ENCODE measurements around the gene SDCCAG8.

SDCCAG8 gene

GRCh38 chr1:243473227-243474135 is 217.6 kb downstream of the SDCCAG8 start:
- ChIA-PET POLR2A (no interaction called here), CTCF (no interaction called here)
- Histone ChIP-seq H3K4me3 (ENCODE audit: low read depth, low read length) (no peak overlapping the region), H3K9me3 (ENCODE audit: control insufficient read depth, insufficient read depth, low read depth, low read length) (no peaks in the 10 kb centered on the region), H3K36me3 (ENCODE audit: control insufficient read depth in 2 of 2, insufficient read depth in 1 of 2, low read length in 2 of 2) (no peaks in the 10 kb centered on the region), H3K4me1 (ENCODE audit: control insufficient read depth, insufficient read depth, low read length) (no peaks in the 10 kb centered on the region), H3K27ac (ENCODE audit: extremely low read depth, low read depth, low read length) (no peak overlapping the region)
- TF ChIP-seq ZNF324 (tag by site-specific recombination; IDR thresholded peaks at IDR 0.05) (no peak), ZNF132 (tag by site-specific recombination; IDR thresholded peaks at IDR 0.05; ENCODE audit: borderline replicate concordance) (no peak), ZNF558 (tag by site-specific recombination; IDR thresholded peaks at IDR 0.05) (no peak), ZNF580 (tag by site-specific recombination; IDR thresholded peaks at IDR 0.05) (no peak), ZNF433 (tag by site-specific recombination; IDR thresholded peaks at IDR 0.05; ENCODE audit: low read depth) (no peak)

GRCh38 chr1:243474136-243474881 is 218.5 kb downstream of the SDCCAG8 start:
- POLR2A ChIA-PET: no interaction called here
- Histone ChIP-seq H3K36me3 (ENCODE audit: control insufficient read depth in 2 of 2, insufficient read depth in 1 of 2, low read length in 2 of 2) (no peaks in the 10 kb centered on the region), H3K4me3 (ENCODE audit: low read depth, low read length) (no peak overlapping the region), H3K4me1 (ENCODE audit: control insufficient read depth, insufficient read depth, low read length) (no peaks in the 10 kb centered on the region), H3K9me3 (ENCODE audit: control insufficient read depth, insufficient read depth, low read depth, low read length) (no peaks in the 10 kb centered on the region), H3K27ac (ENCODE audit: extremely low read depth, low read depth, low read length) (no peak overlapping the region)
- no peak for TF ChIP-seq ZNF501 (tag by site-specific recombination; IDR thresholded peaks at IDR 0.05)
- no peak for TF ChIP-seq ZNF514 (tag by site-specific recombination; IDR thresholded peaks at IDR 0.05)
- CTCF ChIA-PET: interaction anchor here (0.5 kb wide), 1 partner anchor 110 kb away, joined by 3 read pairs; no protein-coding TSS in a partner anchor

- TF ChIP-seq ZNF335 (tag by site-specific recombination; conservative IDR thresholded peaks at IDR 0.05) (no peak), GFI1B (tag by site-specific recombination; IDR thresholded peaks at IDR 0.05) (no peak), MZF1 (tag by site-specific recombination; IDR thresholded peaks at IDR 0.05; ENCODE audit: borderline replicate concordance) (no peak), KLF8 (tag by site-specific recombination; IDR thresholded peaks at IDR 0.05) (no peak), ZNF645 (tag by site-specific recombination; IDR thresholded peaks at IDR 0.05) (no peak), ZNF555 (tag by site-specific recombination; conservative IDR thresholded peaks at IDR 0.05) (no peak), ZNF843 (tag by site-specific recombination; IDR thresholded peaks at IDR 0.05) (no peak), ZNF324 (tag by site-specific recombination; IDR thresholded peaks at IDR 0.05) (no peak), ZNF518A (tag by site-specific recombination; conservative IDR thresholded peaks at IDR 0.05; ENCODE audit: low read depth) (no peak), ZNF768 (tag by site-specific recombination; IDR thresholded peaks at IDR 0.05) (no peak), ZNF211 (tag by site-specific recombination; IDR thresholded peaks at IDR 0.05; ENCODE audit: low read depth) (no peak), ZNF623 (tag by site-specific recombination; IDR thresholded peaks at IDR 0.05) (no peak), OSR2 (tag by site-specific recombination; IDR thresholded peaks at IDR 0.05) (no peak), ZNF24 (tag by site-specific recombination; IDR thresholded peaks at IDR 0.05) (no peak), ZNF274 (IDR thresholded peaks at IDR 0.05; ENCODE audit: low read length) (no peak), ZNF274 (tag by site-specific recombination; IDR thresholded peaks at IDR 0.05; ENCODE audit: borderline replicate concordance) (no peak), WT1 (tag by site-specific recombination; IDR thresholded peaks at IDR 0.05) (no peak)
- ChIA-PET POLR2A (no interaction called here), CTCF (no interaction called here)
These were observed 219.1 kb downstream of the SDCCAG8 start for GRCh38 chr1:243474906-243475305.

More at GRCh38 chr1:243474906-243475305, 219.1 kb downstream of the SDCCAG8 start:
- no peaks in the 10 kb centered on the region for H3K4me1 ChIP-seq (ENCODE audit: control insufficient read depth, insufficient read depth, low read length)
- H3K36me3 ChIP-seq (ENCODE audit: control insufficient read depth in 2 of 2, insufficient read depth in 1 of 2, low read length in 2 of 2): no peaks in the 10 kb centered on the region
- no peak overlapping the region for H3K4me3 ChIP-seq (ENCODE audit: low read depth, low read length)
- H3K27ac ChIP-seq (ENCODE audit: extremely low read depth, low read depth, low read length): no peak overlapping the region
- no peaks in the 10 kb centered on the region for H3K9me3 ChIP-seq (ENCODE audit: control insufficient read depth, insufficient read depth, low read depth, low read length)

Measured in HEK293 (cell line).